GM18519 (cell line): ENCODE data around the gene MRTFA.

Experiments used
- ATAC-seq: cut with Tn5 transposase; IDR thresholded peaks from one replicate; pipeline ENCODE4 v1.9.1; 2021; ENCODE audit warnings: mild to moderate bottlenecking, moderate library complexity; ENCODE audit not compliant: unreplicated experiment, low FRiP score

Gene MRTFA

DNA sequence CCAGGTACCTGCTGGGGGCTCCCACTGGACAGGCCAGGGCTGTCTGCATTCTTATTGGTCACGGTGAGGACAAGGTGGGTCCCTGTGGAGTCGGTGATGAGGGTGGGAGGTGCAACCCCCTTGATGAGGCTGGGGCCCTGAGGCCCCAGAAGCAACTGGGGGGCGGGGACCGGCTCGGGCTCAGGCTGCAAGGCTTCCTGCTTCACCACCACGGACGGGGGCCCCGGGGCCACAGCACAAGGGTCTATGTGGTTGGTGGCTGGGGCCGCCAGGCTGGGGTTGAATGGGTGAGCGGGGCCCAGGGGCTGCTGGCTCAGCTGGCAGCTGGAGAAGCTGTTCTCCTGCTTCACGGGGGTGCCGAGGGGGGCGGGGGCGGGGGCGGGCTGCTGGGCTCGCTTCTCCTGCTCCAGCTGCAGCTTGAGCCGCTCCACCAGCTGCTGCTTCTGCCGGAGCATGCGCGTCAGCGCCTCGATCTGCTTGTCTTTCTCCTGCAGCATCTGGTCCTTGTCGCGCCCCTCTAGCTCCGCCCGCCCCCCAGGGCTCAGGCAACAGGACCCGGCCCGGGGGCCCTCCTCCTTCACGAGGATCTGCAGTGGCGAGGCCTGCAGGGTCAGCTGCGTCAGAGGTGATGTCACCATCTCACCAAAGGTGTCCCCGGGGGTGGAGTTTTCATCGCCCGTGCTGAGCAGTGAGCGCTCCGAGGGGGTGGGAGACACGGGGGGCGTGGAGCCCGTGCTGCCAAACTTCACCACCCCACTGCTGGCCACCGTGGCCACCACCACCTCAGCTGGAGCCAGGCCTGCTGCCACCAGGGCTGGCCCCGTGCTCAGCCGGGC lies 217.9 kb downstream of the MRTFA start:
- ATAC-seq = no peak

DNA sequence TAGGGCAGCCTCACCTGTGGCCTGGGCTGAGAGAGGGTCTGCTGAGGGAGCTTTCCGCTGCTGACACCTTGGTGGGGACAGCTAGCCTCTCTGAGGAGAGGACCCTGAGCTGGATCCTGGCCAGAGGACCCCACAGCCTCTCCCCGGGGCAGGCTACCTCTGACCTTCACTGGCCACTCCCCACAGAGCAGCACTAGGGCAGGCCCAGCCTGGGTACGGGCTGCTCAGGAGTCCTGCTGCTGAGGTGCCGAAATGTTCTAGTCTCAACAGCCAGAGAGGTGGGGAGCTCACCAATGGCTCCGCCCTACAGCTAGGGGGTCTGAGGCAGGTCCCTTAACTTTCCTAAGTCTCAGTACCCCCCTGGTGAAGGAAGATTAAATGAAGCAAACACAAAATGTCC lies 218.6 kb downstream of the MRTFA start:
- no peak for ATAC-seq

DNA sequence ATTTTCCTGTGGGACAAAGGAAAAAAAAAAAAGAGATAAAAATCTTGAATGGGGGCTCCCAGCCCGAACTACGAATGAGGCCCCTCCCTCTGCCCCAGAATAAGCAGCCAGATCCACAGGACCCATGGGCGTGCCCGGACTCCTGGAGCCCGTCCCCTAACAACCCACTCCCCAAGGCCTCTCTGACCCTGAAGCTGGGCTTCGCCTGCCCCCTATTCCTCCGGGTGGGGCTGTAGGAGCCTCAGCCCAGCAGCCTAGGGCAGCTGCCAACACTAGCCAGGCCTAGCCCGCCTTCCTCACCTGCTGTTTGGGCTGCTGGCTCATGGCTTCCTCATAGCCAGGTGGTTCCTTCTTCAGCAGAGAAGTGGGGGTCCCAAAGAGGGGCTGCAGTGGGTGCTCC lies 219.5 kb downstream of the MRTFA start:
- no peak for ATAC-seq

DNA sequence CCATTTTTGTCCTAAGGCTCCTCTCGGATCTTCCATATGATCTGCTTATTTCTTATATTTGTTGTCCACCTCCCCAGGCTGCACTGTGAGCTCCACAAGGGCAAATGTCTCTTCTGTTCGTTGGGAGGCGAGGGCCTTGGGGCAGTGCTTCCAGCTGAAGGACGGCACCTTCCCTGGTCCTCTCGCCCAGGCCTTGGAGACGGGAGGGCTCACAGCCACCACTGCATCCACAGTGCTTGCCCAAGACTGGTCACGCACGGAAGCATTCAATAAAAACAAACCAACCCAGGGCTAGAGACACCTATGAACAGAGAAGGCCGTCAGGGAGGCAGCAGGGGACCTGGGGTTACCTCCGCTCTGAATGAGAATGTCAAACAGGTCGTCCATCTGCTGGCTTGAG lies 219.9 kb downstream of the MRTFA start:
- no peak for ATAC-seq

DNA sequence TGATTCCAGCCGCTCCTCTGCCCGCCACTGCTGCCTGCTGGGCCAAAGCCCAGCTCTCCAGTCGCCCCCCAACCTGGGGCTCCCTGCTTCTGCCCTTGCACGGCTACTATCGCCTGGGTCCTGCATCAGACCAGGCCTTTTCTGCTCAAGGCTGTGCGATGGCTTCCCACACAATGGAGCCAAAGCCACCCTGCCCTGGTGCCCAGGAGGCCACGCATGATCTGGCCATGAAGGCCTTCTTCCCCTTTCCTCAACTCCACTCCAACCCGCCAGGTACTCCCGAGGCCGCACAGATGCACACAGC lies 220.3 kb downstream of the MRTFA start:
- ATAC-seq = no peak

DNA sequence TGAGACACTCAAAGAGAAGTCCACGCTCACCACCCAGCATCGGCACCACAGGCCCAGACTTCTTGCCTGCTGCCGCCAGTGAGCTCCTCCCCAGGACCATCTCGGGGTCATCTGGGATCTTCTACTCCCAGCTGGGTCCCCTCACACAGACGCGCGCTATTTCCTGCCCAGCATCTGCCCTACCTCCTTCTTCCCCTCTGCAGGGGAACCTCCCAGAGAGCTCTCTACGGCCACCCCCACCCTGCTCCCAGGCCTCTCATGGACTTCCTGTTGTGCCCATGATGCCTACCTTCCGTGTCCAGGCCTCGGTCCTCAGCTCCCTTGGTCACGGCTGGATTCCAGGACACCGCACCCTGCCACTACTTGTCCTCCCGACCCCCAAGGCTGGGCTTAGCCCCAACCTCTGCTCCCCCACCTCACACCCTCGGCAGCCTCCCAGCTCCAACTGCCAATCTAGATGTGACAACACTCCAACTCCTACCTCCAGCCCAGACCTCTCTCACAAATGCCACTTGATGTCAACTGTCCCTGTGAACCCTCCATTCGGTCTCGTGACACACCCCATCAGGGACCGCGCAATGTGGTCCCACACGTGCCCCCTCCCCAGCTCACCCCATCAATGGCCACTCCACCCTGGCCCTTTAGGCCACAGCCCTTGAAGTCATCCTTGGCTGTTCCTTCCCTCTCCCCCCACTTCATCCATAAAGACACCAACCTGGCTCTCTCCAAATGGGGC lies 220.8 kb downstream of the MRTFA start:
- no peak for ATAC-seq

DNA sequence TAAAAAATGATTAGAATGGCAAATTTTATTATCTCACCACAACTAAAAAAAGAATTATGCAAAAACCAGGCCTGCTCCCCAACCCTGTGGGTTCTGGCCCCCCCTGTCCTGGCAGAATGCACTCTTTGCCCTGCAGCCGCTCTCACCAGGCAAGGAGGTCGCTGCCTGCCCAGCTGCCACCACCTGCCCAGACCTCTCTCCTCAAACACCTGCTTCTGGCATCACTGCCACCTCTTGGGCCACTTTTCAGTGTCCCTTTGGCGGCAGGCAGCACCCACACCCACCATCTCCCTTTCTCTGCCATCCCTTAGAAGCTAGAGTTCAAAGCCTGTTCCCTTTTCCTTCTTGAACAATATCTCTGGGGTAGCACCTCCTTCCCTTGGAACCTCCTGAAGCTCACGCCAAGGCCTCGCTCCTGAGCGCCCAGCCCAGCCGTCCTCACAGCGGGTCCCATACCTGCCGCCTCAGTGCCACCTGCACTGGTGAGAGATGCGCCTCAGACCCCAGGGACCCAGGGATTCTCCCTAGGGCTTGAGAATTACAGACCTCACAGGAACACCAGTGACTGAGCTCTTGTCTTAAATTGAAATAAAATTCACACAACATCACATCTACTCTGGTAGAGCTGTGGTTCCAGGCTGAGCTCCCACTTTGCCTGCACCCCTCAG lies 221.5 kb downstream of the MRTFA start:
- no peak for ATAC-seq

DNA sequence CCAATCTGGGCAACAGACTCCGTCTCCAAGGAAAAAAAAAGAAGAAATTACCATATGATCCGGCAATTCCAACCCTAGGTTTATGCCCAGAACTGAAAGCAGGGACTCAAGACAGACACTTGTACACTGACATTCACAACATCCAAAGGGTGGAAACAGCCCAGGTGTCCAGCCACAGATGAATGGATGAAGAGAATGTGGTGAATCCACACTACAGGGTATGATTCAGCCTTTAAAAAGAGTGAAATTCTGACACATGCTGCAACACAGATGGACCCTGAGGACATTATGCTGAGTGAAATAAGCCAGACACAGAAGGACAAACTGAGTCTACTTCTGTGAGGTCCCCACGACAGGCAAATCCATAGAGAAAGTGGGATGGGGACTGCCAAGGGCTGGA lies 222.2 kb downstream of the MRTFA start:
- no peak for ATAC-seq

DNA sequence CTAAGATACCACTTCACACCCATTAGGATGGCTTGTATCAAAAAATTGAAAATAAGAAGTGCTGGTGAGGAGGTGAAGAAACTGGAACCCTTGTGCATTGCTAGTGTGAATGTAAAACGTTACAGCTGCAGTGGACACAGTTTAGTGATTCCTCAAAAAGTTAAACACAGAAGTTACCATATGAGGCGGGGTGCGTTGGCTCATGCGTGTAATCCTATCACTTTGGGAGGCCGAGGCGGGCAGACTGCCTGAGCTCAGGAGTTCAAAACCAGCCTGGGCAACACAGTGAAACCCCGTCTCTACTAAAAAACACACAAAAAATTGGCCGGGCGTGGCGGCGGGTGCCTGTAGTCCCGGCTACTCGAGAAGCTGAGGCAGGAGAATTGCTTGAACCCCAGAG lies 222.6 kb downstream of the MRTFA start:
- ATAC-seq = no peak

DNA sequence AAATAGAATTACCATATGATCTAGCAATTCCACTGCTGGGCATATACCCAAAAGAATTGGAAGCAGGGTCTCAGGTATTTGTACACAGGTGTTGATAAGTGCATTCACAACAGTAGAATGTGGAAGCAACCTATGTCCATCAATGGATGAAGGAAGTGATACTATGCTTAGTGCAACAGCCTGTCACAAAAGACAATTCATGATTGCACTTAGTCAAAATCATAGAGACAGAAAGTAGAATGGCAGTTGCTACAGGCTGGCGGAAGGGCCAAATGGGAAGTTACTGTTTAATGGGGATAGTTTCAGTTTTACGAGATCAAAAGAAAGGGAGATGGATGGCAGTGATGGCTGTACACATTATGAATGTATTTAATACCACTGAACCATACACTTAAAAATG lies 224.1 kb downstream of the MRTFA start:
- no peak for ATAC-seq

DNA sequence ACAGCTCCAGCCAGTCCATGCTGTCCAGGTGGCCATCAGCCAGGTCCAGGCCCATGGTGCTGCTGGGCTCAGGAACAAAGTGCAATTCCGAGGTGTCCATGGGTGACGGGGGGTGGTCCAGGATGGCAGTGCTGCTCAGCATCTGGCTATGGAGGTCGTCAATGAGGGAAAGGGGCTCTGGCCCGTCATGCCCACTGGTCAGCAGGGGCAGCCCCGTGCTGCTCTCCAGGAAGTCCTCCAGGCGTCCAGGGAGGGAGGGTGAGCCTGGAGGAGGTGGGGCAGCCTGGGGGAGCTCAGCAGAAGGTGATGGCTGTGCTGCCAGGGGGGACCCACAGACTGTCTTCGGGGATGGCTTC lies 225.0 kb downstream of the MRTFA start:
- ATAC-seq = no peak

DNA sequence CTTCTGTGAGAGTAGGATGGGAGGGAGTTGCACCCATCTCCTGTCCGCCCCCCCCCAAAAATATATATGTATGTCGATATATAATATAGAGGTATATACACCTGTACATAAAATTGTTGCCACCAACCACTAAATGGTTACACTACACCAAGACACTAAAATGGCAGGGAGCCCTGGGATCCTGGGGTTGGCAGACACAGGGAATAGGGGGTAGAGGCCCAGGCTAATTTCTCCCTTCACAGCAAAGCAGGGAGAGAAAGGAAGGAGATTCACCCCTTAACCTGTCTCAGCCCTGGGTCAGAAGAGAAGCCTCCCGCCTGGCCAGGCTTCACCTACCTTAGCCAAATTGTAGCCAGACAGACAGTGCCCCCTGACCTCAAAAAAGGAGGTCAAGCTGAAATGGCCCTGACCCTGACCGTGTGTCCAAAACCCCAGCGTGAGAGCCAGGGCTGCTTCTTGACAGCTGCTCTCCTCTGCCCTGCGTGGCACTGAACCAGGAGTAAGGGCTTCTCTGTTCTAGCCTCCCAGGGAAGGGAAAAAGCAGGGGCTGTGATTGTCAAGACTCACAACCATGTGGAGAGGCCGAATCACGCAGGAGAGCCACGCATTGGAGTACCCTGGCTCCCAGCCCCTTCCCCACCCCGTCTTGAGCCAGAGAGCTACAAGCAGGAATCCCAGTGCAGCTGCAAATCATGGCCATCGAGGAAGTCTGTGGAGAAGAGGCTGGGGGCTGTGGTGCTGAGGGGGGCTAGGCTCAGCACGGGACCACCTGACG lies 225.6 kb downstream of the MRTFA start:
- no peak for ATAC-seq

DNA sequence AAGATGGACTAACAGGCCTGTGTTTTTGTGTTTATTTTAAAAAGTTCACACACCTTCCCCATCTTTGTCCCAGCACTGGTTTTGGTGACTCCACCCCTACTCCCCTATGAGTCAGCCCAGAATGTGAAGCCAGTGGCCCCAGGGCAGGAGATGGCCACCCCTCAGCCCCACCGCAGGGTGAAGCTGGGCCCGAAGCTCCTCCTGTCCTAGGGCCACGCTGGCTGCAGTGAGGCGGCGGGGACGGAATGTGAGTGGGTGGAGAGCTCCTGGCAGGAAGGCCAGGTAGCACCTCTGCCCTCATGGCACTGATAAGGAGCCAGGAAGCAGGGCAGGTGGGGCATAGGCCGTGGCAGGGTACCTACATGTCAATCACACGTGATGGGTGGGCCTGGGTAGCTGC lies 226.2 kb downstream of the MRTFA start:
- ATAC-seq = no peak

DNA sequence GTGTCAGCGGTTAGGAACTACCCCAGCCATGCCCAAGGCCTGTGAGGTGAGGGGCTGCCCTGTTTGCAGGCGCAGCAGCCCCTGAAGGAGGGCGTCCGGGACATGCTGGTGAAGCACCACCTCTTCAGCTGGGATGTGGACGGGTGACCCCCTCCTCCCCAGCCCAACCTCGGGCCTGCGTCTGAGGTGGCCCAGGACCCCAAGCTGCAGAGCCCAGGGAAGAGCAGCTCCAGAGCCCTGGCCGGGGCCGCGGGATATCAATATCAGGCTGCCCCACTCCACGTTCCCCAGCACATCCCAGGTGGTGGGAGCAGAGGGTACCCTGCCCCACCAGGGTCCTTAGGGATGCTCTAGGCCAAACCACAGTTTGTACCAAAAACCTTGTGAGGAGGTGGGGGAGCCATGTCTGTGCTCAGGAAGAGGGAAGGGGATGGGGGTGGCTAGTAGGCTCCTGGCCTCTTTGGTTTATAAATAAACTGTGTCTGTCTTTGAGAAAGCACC lies 226.9 kb downstream of the MRTFA start:
- ATAC-seq = no peak

DNA sequence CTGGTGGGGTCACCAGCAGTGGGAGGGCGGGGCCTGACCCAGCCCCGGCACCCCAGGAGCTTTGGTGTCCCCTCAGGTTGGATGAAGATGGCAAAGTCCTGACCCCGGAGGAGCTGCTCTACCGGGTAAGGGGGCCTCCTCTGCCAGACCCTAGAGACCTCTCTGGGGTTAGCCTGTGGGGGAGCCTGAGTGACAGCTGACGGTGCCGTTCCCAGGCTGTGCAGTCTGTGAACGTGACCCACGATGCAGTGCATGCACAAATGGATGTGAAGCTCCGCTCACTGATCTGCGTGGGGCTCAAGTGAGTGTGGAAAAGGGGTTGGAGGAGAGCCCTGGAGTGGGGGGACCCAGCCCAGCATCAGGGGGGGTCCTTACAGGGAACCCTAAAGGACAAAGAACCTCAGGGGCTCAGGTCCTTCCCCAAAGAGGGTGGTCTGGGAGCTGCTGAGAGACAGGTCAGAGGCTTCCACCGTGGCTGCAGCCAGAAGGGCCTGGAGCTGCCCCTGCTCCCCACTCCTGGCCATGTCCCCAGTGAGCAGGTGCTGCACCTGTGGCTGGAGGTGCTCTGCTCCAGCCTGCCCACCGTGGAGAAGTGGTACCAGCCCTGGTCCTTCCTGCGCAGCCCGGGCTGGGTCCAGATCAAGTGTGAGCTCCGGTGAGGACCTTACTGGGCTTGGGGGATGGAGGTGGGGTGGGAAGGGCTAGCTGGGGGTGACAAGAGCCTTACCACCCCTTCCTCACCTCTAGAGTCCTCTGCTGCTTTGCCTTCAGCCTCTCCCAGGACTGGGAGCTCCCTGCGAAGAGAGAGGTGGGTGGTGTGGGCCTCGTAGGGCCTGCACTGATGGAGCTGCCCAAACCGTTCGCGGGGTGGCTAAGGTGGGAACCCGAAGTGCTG lies 227.6 kb downstream of the MRTFA start:
- no peak for ATAC-seq

DNA sequence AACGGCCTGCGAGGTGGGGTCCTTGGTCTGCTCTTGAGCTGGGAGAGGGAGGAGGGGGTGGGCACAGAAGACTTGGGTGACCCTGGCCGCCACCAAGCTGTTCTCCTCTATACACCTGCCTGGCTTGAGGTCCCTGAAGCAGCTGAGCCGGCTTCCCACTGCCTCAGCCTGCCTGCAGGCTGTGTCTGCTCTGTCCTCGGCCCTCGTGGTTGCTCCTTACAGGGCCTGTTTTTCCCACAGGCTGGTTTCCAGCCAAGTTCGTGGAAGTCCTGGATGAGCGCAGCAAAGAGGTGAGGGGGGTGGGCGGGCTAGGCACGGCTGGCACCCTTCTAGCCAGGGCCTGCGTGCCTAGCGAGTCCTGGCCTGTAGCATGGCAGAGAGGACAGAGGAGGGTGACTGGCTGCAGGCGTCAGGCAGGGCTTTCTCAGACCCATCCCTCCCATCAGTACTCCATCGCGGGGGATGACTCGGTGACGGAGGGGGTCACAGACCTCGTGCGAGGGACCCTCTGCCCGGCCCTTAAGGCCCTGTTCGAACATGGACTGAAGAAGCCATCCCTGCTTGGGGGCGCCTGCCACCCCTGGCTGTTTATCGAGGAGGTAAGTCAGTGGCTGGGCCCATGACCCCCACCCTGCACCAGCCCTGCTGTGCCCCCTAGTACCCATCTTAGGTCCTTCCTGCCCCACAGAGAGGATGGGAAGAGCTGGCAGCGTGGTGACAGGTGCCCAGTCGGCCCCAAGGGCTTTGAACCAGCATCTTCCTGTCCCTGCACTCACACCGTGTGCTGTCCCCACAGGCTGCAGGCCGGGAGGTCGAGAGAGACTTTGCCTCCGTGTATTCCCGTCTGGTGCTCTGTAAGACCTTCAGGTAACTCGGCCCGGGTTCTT lies 228.4 kb downstream of the MRTFA start:
- ATAC-seq = no peak

DNA sequence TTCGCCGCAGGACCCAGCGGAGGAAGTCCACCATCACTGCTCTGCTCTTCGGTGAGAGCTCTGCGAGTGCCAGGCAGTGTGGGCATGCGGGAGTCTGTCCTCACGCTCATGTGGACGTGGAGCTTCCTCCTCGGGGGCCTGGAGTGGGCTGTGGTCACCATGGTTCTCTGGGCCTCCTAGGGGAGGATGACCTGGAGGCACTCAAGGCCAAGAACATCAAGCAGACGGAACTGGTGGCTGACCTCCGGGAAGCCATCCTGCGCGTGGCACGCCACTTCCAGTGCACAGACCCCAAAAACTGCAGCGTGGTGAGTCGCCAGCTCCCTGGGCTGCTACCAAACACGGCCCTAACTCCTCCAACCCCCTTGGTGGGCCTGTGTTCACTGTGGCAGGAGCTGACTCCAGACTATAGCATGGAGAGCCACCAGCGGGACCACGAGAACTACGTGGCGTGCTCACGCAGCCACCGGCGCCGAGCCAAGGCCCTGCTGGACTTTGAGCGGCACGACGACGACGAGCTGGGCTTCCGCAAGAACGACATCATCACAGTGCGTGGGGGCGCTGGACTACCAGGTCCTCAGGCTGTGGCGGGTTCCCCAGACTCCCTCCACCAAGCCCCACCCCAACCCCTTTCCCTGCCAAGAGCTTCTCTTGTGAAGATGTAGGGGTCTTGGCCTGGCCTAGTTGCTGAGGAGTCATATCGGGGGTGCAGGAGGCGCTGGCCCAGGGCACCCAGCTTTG lies 229.3 kb downstream of the MRTFA start:
- ATAC-seq = no peak
